Astrocyte of the spinal cord (primary cell): Measurements from ENCODE around the gene PTRHD1.

Experiments
- DNase-seq: peaks from one replicate; pipeline ENCODE4 v3.0.0; 2011; ENCODE audit warnings: low read depth, low spot score
- H3K4me3 ChIP-seq: 2 replicates; pipeline ENCODE4 v1.5.1; 2011; ENCODE audit warnings: low read depth, mild to moderate bottlenecking, low read length, moderate library complexity
- CTCF ChIP-seq: IDR thresholded peaks from 2 replicates; pipeline ENCODE4 v1.5.1; 2012; ENCODE audit warnings: low read depth, mild to moderate bottlenecking, low read length, inconsistent platforms
- in situ Hi-C: cut with HindIII; loops from 2 replicates; pipeline ENCODE4 v1.10.0; 2017; ENCODE audit warnings: low sequenced_read_pairs

Gene PTRHD1

GRCh38 chr2:24761866-24762265, 31.3 kb downstream of the PTRHD1 start:
- in situ Hi-C loops: no loop called here
- no peak for DNase-seq
- no peak overlapping the region for H3K4me3 ChIP-seq
- TF ChIP-seq CTCF: no peak

GRCh38 chr2:24756789-24757188, 36.4 kb downstream of the PTRHD1 start:
- TF ChIP-seq CTCF: no peak
- in situ Hi-C loops: no loop called here

GRCh38 chr2:24754985-24755705, 38.0 kb downstream of the PTRHD1 start:
- no peak overlapping the region for H3K4me3 ChIP-seq
- no peak for DNase-seq
- in situ Hi-C loops: no loop called here
- TF ChIP-seq CTCF: no peak

More at GRCh38 chr2:24756789-24757188, 36.4 kb downstream of the PTRHD1 start:
- H3K4me3 ChIP-seq: no peak overlapping the region
- DNase-seq: no peak

- in situ Hi-C loops: no loop called here
- DNase-seq: no peak
- no peak for TF ChIP-seq CTCF
Observed at GRCh38 chr2:24749069-24749691, 44.0 kb downstream of the PTRHD1 start.

GRCh38 chr2:24747299-24747698, 45.9 kb downstream of the PTRHD1 start:
- no peak for TF ChIP-seq CTCF
- no peak overlapping the region for H3K4me3 ChIP-seq
- in situ Hi-C loops: no loop called here
- no peak for DNase-seq

More at GRCh38 chr2:24749069-24749691, 44.0 kb downstream of the PTRHD1 start:
- H3K4me3 ChIP-seq: no peak overlapping the region

GRCh38 chr2:24745825-24746224, 47.4 kb downstream of the PTRHD1 start:
- in situ Hi-C loops: no loop called here
- no peak for DNase-seq
- no peak overlapping the region for H3K4me3 ChIP-seq
- no peak for TF ChIP-seq CTCF
